ENCODE data around the gene BEAN1. TPM values are rescaled to one million over a fixed set of nuclear protein-coding genes. Genes with fewer than 3 reads are reported as not detected.

The BEAN1 gene
- total and polyA plus RNA-seq, 2 experiments from 2014 or later: 0.07 to 0.10 TPM

- Mint-ChIP-seq H3K9me3 (no peaks in the 10 kb centered on the region; the same call in 2 of the 3 replicates), H3K4me1 (peaks cover 14% of the 10 kb centered on the region; the same call in 2 of the 3 replicates), H3K27me3 (ENCODE audit: insufficient read depth, low read depth, poor library complexity) (peaks cover 7% of the 10 kb centered on the region), H3K4me3 (no peak overlapping the region), H3K27ac (no peak overlapping the region), H3K36me3 (ENCODE audit: low read depth) (no peaks in the 10 kb centered on the region; the same call in 2 of the 3 replicates)
- DNase-seq (ENCODE audit: low spot score): no peak
- ATAC-seq: no peak
- no peak overlapping the region for H3K4me2 ChIP-seq
- no peaks in the 10 kb centered on the region for H3K4me1 ChIP-seq (ENCODE audit: insufficient read depth)
- no peak for TF ChIP-seq ZNF331 (CRISPR knock-in tag; IDR thresholded peaks at IDR 0.05; ENCODE audit: low read depth)
- no peaks in the 10 kb centered on the region for H3K27me3 ChIP-seq (ENCODE audit: insufficient read depth)
- no peak overlapping the region for H3K4me3 ChIP-seq
- H3K79me2 ChIP-seq (replicated peaks; ENCODE audit: insufficient read depth): no peaks in the 10 kb centered on the region
- no peaks in the 10 kb centered on the region for H3F3A ChIP-seq (replicated peaks; ENCODE audit: low read depth)
- no peak overlapping the region for H3K27ac ChIP-seq (ENCODE audit: low read depth)
- no peak overlapping the region for H2AFZ ChIP-seq
- H3K9me2 ChIP-seq (ENCODE audit: insufficient read depth): 0 out of 2 replicates have a peak, but pooled peaks cover 3% of the 10 kb centered on the region
- H4K20me1 ChIP-seq (replicated peaks; ENCODE audit: insufficient read depth): no peaks in the 10 kb centered on the region
- no peaks in the 10 kb centered on the region for H3K36me3 ChIP-seq (ENCODE audit: insufficient read depth)
Observed at GRCh38 chr16:66379571-66379941, 47.5 kb upstream of the BEAN1 start.

DNA sequence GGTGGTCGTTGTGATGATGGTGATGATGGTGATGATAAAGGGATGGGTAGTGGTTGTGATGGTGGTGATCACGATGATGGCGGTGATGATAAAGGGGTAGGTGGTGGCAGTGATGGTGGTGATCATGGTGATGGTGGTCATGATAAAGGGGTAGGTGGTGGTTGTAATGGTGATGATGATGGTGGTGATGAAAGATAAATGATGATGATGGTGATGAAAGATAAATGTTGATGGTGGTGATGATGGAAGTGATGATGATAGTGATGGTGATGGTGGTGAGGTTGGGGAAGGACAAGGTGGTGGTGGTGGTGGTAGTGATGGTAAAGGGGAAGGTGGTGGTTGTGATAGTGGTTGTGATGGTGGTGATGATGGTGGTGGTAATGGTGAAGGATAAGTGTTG lies 46.7 kb upstream of the BEAN1 start:
- Mint-ChIP-seq H3K4me3 (no peak overlapping the region), H3K9me3 (no peaks in the 10 kb centered on the region; the same call in 2 of the 3 replicates), H3K27ac (no peak overlapping the region), H3K4me1 (peaks cover 14% of the 10 kb centered on the region; the same call in 2 of the 3 replicates), H3K27me3 (ENCODE audit: insufficient read depth, low read depth, poor library complexity) (peaks cover 7% of the 10 kb centered on the region), H3K36me3 (ENCODE audit: low read depth) (no peaks in the 10 kb centered on the region; the same call in 2 of the 3 replicates)
- no peaks in the 10 kb centered on the region for H3K27me3 ChIP-seq (ENCODE audit: insufficient read depth)
- no peak overlapping the region for H3K4me2 ChIP-seq
- H3K4me1 ChIP-seq (ENCODE audit: insufficient read depth): no peaks in the 10 kb centered on the region
- H3K79me2 ChIP-seq (replicated peaks; ENCODE audit: insufficient read depth): no peaks in the 10 kb centered on the region
- H3K4me3 ChIP-seq: no peak overlapping the region
- no peaks in the 10 kb centered on the region for H3K36me3 ChIP-seq (ENCODE audit: insufficient read depth)
- 0 out of 2 replicates have a peak, but pooled peaks cover 3% of the 10 kb centered on the region for H3K9me2 ChIP-seq (ENCODE audit: insufficient read depth)
- ATAC-seq (no peak), DNase-seq (ENCODE audit: low spot score) (no peak)
- no peaks in the 10 kb centered on the region for H3F3A ChIP-seq (replicated peaks; ENCODE audit: low read depth)
- no peak overlapping the region for H2AFZ ChIP-seq
- H3K27ac ChIP-seq (ENCODE audit: low read depth): no peak overlapping the region
- H4K20me1 ChIP-seq (replicated peaks; ENCODE audit: insufficient read depth): no peaks in the 10 kb centered on the region
- no peak for TF ChIP-seq EZH2 (IDR thresholded peaks at IDR 0.05; ENCODE audit: low read depth, unreplicated experiment)
- TF ChIP-seq JUNB (IDR thresholded peaks at IDR 0.05; ENCODE audit: unreplicated experiment): no peak
- no peak for TF ChIP-seq CREB1 (CRISPR knock-in tag; IDR thresholded peaks at IDR 0.05; ENCODE audit: low read depth)

DNA sequence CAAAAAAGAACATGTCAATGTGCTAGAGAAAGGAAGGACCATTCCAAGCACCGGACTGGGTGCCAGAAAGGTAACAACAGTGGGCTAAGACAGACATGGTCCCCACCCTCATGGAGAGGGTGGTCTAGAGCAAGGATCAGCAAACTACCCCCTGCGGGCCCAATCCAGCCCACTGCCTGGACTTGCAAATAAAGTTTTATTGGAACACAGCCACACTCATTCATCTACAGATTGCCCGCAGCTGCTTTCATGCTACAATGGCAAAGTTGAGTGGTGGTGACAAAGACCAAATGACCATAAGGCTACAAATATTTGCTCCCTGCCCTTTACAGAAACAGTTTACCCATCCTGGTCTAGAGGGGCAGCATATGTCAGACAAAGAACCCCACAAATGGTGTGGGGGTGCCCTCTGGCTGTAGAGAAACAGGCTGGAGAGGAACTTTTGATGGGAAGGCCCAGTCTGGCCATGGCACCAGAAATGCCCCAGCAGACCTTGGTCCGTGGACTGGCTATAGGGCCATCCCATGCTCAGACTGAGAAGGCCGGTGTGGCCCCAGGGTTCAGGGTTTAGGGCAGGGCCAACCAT lies 45.4 kb upstream of the BEAN1 start:
- Mint-ChIP-seq H3K4me3 (no peak overlapping the region), H3K9me3 (no peaks in the 10 kb centered on the region; the same call in 2 of the 3 replicates), H3K27ac (no peak overlapping the region), H3K4me1 (peaks cover 11% of the 10 kb centered on the region; the same call in 2 of the 3 replicates), H3K36me3 (ENCODE audit: low read depth) (no peaks in the 10 kb centered on the region; the same call in 2 of the 3 replicates), H3K27me3 (ENCODE audit: insufficient read depth, low read depth, poor library complexity) (peaks cover 7% of the 10 kb centered on the region)
- Histone ChIP-seq H3F3A (replicated peaks; ENCODE audit: low read depth) (no peaks in the 10 kb centered on the region), H3K36me3 (ENCODE audit: insufficient read depth) (no peaks in the 10 kb centered on the region), H2AFZ (no peak overlapping the region), H3K27me3 (ENCODE audit: insufficient read depth) (no peaks in the 10 kb centered on the region), H3K9me2 (ENCODE audit: insufficient read depth) (0 out of 2 replicates have a peak, but pooled peaks cover 3% of the 10 kb centered on the region), H3K4me2 (no peak overlapping the region), H3K4me1 (ENCODE audit: insufficient read depth) (no peaks in the 10 kb centered on the region), H3K79me2 (replicated peaks; ENCODE audit: insufficient read depth) (no peaks in the 10 kb centered on the region), H4K20me1 (replicated peaks; ENCODE audit: insufficient read depth) (no peaks in the 10 kb centered on the region), H3K27ac (ENCODE audit: low read depth) (no peak overlapping the region), H3K4me3 (no peak overlapping the region)
- TF ChIP-seq, protein P1, sequence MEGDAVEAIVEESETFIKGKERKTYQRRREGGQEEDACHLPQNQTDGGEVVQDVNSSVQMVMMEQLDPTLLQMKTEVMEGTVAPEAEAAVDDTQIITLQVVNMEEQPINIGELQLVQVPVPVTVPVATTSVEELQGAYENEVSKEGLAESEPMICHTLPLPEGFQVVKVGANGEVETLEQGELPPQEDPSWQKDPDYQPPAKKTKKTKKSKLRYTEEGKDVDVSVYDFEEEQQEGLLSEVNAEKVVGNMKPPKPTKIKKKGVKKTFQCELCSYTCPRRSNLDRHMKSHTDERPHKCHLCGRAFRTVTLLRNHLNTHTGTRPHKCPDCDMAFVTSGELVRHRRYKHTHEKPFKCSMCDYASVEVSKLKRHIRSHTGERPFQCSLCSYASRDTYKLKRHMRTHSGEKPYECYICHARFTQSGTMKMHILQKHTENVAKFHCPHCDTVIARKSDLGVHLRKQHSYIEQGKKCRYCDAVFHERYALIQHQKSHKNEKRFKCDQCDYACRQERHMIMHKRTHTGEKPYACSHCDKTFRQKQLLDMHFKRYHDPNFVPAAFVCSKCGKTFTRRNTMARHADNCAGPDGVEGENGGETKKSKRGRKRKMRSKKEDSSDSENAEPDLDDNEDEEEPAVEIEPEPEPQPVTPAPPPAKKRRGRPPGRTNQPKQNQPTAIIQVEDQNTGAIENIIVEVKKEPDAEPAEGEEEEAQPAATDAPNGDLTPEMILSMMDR (conservative IDR thresholded peaks at IDR 0.05; ENCODE audit: low read depth in 2 of 2): peak in 1 of 2 experiments; percentile 22; a peak in 1 of 4 replicates
- no peak for TF ChIP-seq ZNF331 (CRISPR knock-in tag; IDR thresholded peaks at IDR 0.05; ENCODE audit: low read depth)
- no peak for TF ChIP-seq NANOG (IDR thresholded peaks at IDR 0.05; ENCODE audit: borderline replicate concordance)
- no peak for TF ChIP-seq EZH2 (IDR thresholded peaks at IDR 0.05; ENCODE audit: low read depth, unreplicated experiment)
- no peak for TF ChIP-seq JUNB (IDR thresholded peaks at IDR 0.05; ENCODE audit: unreplicated experiment)
- no peak for TF ChIP-seq STAT1 (IDR thresholded peaks at IDR 0.05; ENCODE audit: unreplicated experiment)
- TF ChIP-seq EZH2phosphoT487 (IDR thresholded peaks at IDR 0.05; ENCODE audit: unreplicated experiment): no peak
- TF ChIP-seq POLR2AphosphoS5 (IDR thresholded peaks at IDR 0.05; ENCODE audit: low read depth): no peak
- DNase-seq (ENCODE audit: low spot score) (no peak), ATAC-seq (no peak)

All from GM23338 (cell line).